Measurements from ENCODE around the gene ZSCAN5A. TPM values are rescaled to one million over a fixed set of nuclear protein-coding genes. Genes with fewer than 3 reads are reported as not detected.
"Not testable (repeated sequence)": the region's sequence is repeated elsewhere in the genome, so short reads cannot be mapped to it uniquely, and the experiment has no call there.

ZSCAN5A gene
- total RNA-seq, 1 donor from 2014 or later: 14.8 TPM

DNA sequence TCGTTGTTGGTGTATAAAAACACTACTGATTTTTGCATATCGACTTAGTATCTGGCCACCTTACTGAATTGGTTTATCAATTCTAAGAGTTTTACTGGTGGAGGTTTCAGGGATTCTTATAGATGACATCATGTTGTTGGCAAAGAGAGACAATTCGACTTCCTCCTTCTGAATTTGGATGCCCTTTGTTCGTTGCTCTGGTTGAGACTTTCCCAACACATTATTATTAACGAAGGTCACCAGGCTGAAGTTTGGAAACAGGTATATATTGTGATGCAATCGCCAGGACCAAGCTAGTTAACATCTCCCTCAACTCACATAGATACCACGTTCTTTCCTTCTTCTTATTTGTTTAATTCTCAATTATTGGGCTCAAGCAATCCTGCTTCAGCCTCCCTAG, 115.0 kb downstream of the ZSCAN5A start:
- ATAC-seq (no peak), DNase-seq (no peak)
- H3K27me3 ChIP-seq: no peaks in the 10 kb centered on the region
- no peak overlapping the region for H3K27ac ChIP-seq
- TF ChIP-seq, protein P1, sequence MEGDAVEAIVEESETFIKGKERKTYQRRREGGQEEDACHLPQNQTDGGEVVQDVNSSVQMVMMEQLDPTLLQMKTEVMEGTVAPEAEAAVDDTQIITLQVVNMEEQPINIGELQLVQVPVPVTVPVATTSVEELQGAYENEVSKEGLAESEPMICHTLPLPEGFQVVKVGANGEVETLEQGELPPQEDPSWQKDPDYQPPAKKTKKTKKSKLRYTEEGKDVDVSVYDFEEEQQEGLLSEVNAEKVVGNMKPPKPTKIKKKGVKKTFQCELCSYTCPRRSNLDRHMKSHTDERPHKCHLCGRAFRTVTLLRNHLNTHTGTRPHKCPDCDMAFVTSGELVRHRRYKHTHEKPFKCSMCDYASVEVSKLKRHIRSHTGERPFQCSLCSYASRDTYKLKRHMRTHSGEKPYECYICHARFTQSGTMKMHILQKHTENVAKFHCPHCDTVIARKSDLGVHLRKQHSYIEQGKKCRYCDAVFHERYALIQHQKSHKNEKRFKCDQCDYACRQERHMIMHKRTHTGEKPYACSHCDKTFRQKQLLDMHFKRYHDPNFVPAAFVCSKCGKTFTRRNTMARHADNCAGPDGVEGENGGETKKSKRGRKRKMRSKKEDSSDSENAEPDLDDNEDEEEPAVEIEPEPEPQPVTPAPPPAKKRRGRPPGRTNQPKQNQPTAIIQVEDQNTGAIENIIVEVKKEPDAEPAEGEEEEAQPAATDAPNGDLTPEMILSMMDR (IDR thresholded peaks at IDR 0.05): no peak
- no peak overlapping the region for H3K4me3 ChIP-seq
- no peaks in the 10 kb centered on the region for H3K4me1 ChIP-seq
- intact Hi-C loops (cut with DNase I): no loop called here
- H3K9me3 ChIP-seq: no peaks in the 10 kb centered on the region
- H3K36me3 ChIP-seq: no peaks in the 10 kb centered on the region

GRCh38 chr19:56197646-56198045, 117.0 kb downstream of the ZSCAN5A start, which contains the start of gene ZSCAN5B:
Gene ZSCAN5B (minus strand): TSS chr19:56197783. CDS start chr19:56193052, 4,731 bp downstream.
- intact Hi-C loops (cut with DNase I); H3K4me3 ChIP-seq; H3K36me3 ChIP-seq; H3K27ac ChIP-seq; DNase-seq; H3K9me3 ChIP-seq; H3K27me3 ChIP-seq; H3K4me1 ChIP-seq; ATAC-seq: not testable (repeated sequence)

GRCh38 chr19:56193981-56194640, 120.5 kb downstream of the ZSCAN5A start:
- intact Hi-C loops (cut with DNase I): no loop called here
- no peaks in the 10 kb centered on the region for H3K36me3 ChIP-seq
- ATAC-seq (no peak), DNase-seq (no peak)
- H3K4me3 ChIP-seq: no peak overlapping the region
- H3K4me1 ChIP-seq: no peaks in the 10 kb centered on the region
- TF ChIP-seq, protein P1 (IDR thresholded peaks at IDR 0.05): no peak
- H3K27me3 ChIP-seq: no peaks in the 10 kb centered on the region
- H3K9me3 ChIP-seq: no peaks in the 10 kb centered on the region
- no peak overlapping the region for H3K27ac ChIP-seq

- Histone ChIP-seq H3K27ac (no peak overlapping the region), H3K27me3 (no peaks in the 10 kb centered on the region), H3K4me3 (no peak overlapping the region), H3K36me3 (no peaks in the 10 kb centered on the region), H3K9me3 (no peaks in the 10 kb centered on the region), H3K4me1 (no peaks in the 10 kb centered on the region)
- TF ChIP-seq, protein P1 (IDR thresholded peaks at IDR 0.05): no peak
- intact Hi-C loops (cut with DNase I): no loop called here
- ATAC-seq (no peak), DNase-seq (no peak)
Observed at GRCh38 chr19:56191711-56192110, 122.9 kb downstream of the ZSCAN5A start.

- DNase-seq: no peak
- no peak for ATAC-seq
- H3K4me1 ChIP-seq: no peaks in the 10 kb centered on the region
- H3K4me3 ChIP-seq: no peak overlapping the region
- no peak overlapping the region for H3K27ac ChIP-seq
- TF ChIP-seq, protein P1 (IDR thresholded peaks at IDR 0.05): no peak
- H3K9me3 ChIP-seq: no peaks in the 10 kb centered on the region
- no peaks in the 10 kb centered on the region for H3K36me3 ChIP-seq
- intact Hi-C loops (cut with DNase I): no loop called here
- H3K27me3 ChIP-seq: no peaks in the 10 kb centered on the region
Observed at GRCh38 chr19:56191115-56191514, 123.5 kb downstream of the ZSCAN5A start.

- H3K36me3 ChIP-seq: no peaks in the 10 kb centered on the region
- no peak overlapping the region for H3K4me3 ChIP-seq
- TF ChIP-seq, protein P1 (IDR thresholded peaks at IDR 0.05): no peak
- no peaks in the 10 kb centered on the region for H3K27me3 ChIP-seq
- intact Hi-C loops (cut with DNase I): no loop called here
- H3K4me1 ChIP-seq: peaks cover 4% of the 10 kb centered on the region
- H3K27ac ChIP-seq: no peak overlapping the region
- H3K9me3 ChIP-seq: no peaks in the 10 kb centered on the region
- no peak for ATAC-seq
- no peak for DNase-seq
Observed at GRCh38 chr19:56189785-56190184, 124.9 kb downstream of the ZSCAN5A start.

Measured in upper lobe of right lung (tissue), 1 donor.